Uterus (tissue), 2 donors: ENCODE measurements around the gene B3GLCT.

Experiments used
- POLR2A ChIP-seq, 2 donors: fragments of 450-650 bp; IDR thresholded peaks; one replicate each; pipeline ENCODE4 v1.6.1; 2016; ENCODE audit warnings: antibody characterized with exemption in 2 of 2, mild to moderate bottlenecking in 1 of 2, moderate library complexity in 1 of 2
- TF ChIP-seq, protein P1 (sequence below), 4 experiments: fragments of 200-600 bp in 2 of 4; fragments of 450-650 bp in 2 of 4; sonication (generic) in 2 of 4; IDR thresholded peaks; one replicate each; pipeline ENCODE4 v1.5.1; 2016 to 2019; ENCODE audit warnings: antibody characterized with exemption in 4 of 4, mild to moderate bottlenecking in 2 of 4, moderate library complexity in 1 of 4

DNA sequence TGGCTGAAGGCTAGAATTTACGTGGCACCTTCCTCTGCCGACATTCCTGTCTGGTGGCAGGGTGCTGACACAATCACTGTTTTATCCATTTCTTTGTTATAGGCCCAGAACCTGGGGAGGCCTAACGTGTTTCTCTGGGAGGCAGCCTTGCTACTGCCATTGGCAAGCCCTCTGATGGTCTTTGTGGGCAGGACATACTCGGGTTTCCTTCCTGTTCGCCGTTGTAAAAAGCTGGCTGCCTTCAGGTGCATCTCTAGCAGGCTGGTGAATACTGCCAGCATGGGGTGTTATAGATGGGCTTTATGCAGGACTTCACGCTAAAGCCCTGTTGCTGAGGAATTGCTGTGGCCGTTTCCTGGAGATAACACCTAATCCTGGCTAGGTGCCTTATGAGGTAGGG, 28.1 kb downstream of the B3GLCT start:
- TF ChIP-seq, protein P1, sequence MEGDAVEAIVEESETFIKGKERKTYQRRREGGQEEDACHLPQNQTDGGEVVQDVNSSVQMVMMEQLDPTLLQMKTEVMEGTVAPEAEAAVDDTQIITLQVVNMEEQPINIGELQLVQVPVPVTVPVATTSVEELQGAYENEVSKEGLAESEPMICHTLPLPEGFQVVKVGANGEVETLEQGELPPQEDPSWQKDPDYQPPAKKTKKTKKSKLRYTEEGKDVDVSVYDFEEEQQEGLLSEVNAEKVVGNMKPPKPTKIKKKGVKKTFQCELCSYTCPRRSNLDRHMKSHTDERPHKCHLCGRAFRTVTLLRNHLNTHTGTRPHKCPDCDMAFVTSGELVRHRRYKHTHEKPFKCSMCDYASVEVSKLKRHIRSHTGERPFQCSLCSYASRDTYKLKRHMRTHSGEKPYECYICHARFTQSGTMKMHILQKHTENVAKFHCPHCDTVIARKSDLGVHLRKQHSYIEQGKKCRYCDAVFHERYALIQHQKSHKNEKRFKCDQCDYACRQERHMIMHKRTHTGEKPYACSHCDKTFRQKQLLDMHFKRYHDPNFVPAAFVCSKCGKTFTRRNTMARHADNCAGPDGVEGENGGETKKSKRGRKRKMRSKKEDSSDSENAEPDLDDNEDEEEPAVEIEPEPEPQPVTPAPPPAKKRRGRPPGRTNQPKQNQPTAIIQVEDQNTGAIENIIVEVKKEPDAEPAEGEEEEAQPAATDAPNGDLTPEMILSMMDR (IDR thresholded peaks at IDR 0.05) = no peak
- TF ChIP-seq POLR2A (IDR thresholded peaks at IDR 0.05) = no peak
